ENCODE results near the gene RRP8. TPM values are rescaled to one million over a fixed set of nuclear protein-coding genes. Genes with fewer than 3 reads are reported as not detected.

Gene RRP8
- total RNA-seq, 1 experiment from 2014 or later, result 17.8 TPM

DNA sequence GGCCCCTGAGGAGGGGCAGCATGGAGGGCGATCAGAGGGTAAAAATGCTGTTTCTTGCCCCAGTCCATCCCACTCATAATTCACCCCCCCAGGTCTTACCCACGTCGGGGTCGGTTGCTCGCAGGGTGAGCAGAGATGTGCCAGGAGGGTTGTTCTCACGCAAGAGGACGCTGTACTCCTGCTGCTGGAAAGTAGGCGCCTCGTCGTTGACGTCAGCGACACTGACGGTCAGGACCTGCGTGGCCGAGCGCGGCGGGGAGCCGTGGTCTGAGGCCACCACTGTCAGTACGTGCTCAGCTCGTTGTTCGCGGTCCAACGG lies 26.1 kb upstream of the RRP8 start:
- no peaks in the 10 kb centered on the region for H3K27me3 ChIP-seq (ENCODE audit: insufficient read depth, low read length)
- RAD21 ChIA-PET (ENCODE audit: low non-redundant PET in 1 of 2, low total read pairs in 2 of 2, uncharacterized antibody in 2 of 2, unreplicated experiment in 2 of 2), result no interaction called here
- no peak overlapping the region for H3K4me3 ChIP-seq (replicated peaks in 1 of 2; ENCODE audit: low read depth in 1 of 2, low read length in 2 of 2)
- POLR2A ChIA-PET, result no interaction called here
- no peaks in the 10 kb centered on the region for H3K79me2 ChIP-seq (ENCODE audit: insufficient read depth, low read length)
- H3K9me3 ChIP-seq (ENCODE audit: control insufficient read depth in 1 of 2, insufficient read depth in 1 of 2, low read depth in 1 of 2, low read length in 2 of 2), result no peaks in the 10 kb centered on the region
- no peaks in the 10 kb centered on the region for H3K9me2 ChIP-seq (ENCODE audit: insufficient read depth)
- no peak overlapping the region for H3K4me2 ChIP-seq (ENCODE audit: low read length)
- CTCF ChIA-PET, result no interaction called here
- no peak for TF ChIP-seq CBX3 (IDR thresholded peaks at IDR 0.05; ENCODE audit: low read depth)
- TF ChIP-seq, protein P1, sequence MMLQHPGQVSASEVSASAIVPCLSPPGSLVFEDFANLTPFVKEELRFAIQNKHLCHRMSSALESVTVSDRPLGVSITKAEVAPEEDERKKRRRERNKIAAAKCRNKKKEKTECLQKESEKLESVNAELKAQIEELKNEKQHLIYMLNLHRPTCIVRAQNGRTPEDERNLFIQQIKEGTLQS (IDR thresholded peaks at IDR 0.05), result no peak
- TF ChIP-seq YY1 (IDR thresholded peaks at IDR 0.05; ENCODE audit: extremely low read depth, insufficient replicate concordance, low read depth, low read length), result no peak
- TF ChIP-seq, protein P2, sequence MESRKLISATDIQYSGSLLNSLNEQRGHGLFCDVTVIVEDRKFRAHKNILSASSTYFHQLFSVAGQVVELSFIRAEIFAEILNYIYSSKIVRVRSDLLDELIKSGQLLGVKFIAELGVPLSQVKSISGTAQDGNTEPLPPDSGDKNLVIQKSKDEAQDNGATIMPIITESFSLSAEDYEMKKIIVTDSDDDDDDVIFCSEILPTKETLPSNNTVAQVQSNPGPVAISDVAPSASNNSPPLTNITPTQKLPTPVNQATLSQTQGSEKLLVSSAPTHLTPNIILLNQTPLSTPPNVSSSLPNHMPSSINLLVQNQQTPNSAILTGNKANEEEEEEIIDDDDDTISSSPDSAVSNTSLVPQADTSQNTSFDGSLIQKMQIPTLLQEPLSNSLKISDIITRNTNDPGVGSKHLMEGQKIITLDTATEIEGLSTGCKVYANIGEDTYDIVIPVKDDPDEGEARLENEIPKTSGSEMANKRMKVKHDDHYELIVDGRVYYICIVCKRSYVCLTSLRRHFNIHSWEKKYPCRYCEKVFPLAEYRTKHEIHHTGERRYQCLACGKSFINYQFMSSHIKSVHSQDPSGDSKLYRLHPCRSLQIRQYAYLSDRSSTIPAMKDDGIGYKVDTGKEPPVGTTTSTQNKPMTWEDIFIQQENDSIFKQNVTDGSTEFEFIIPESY (IDR thresholded peaks at IDR 0.05; ENCODE audit: extremely low read depth, insufficient replicate concordance, low read length), result no peak
- no peak for TF ChIP-seq TCF7L2 (IDR thresholded peaks at IDR 0.05; ENCODE audit: borderline replicate concordance, extremely low read depth, insufficient read depth, insufficient read length)
- no peak for TF ChIP-seq REST (IDR thresholded peaks at IDR 0.05; ENCODE audit: low read depth)
- intact Hi-C loops (cut with micrococcal nuclease), result no loop called here
- H3K9ac ChIP-seq (ENCODE audit: low read length), result no peak overlapping the region
- H3K4me1 ChIP-seq (ENCODE audit: control insufficient read depth in 1 of 2, insufficient read depth in 2 of 2, low read length in 2 of 2), result no peaks in the 10 kb centered on the region
- ATAC-seq, result no peak
- no peaks in the 10 kb centered on the region for H4K20me1 ChIP-seq (ENCODE audit: insufficient read depth)
- H3K36me3 ChIP-seq (ENCODE audit: control insufficient read depth in 1 of 2, insufficient read depth in 2 of 2, low read length in 2 of 2), result no peaks in the 10 kb centered on the region
- no TSS peak for BruUV-seq (replicated peaks)
- no peak overlapping the region for H2AFZ ChIP-seq (ENCODE audit: low read depth, low read length, poor library complexity, severe bottlenecking)
- no peak overlapping the region for H3K27ac ChIP-seq (ENCODE audit: low read depth, low read length)
- no peak for DNase-seq (ENCODE audit: low read depth, low spot score)

All from HCT116 (cell line).